ENCODE results near the gene NFIA.
A peak's percentile ranks its signal among the peaks of the same experiment; 100 is the strongest.

The NFIA gene

DNA sequence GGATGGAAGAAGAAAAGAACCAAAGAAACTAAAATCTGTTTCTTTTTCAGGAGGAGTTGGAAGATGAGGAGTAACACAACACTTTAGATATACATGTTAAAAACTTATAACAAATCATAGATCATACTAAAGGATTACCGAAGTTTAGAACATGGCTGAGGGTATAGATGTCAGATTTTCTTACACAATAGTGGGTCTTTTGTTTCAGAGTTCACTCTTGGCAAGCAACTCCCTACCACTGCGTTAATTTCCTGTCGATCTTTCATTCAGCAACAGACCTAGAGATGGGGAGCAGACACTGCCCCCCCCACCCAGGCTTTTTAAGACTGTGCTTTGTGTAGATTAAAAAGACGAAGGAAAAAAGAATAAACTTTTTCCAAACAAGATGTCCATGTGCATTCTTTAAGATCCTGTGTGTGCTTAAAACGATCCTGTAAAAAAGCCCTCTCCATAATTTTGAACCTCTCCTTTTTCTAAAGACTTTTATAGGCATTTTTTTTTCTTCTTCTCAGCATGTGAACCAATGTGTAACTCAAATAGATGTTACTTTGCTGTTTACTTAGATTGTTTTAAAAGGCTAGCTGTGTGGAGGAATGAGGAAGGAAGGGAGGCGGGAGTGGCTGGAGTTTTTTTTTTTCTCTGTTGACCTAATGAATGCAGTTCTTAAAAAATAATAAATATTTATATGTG, 50.4 kb downstream of the NFIA start:
- DNase-seq: no peak

DNA sequence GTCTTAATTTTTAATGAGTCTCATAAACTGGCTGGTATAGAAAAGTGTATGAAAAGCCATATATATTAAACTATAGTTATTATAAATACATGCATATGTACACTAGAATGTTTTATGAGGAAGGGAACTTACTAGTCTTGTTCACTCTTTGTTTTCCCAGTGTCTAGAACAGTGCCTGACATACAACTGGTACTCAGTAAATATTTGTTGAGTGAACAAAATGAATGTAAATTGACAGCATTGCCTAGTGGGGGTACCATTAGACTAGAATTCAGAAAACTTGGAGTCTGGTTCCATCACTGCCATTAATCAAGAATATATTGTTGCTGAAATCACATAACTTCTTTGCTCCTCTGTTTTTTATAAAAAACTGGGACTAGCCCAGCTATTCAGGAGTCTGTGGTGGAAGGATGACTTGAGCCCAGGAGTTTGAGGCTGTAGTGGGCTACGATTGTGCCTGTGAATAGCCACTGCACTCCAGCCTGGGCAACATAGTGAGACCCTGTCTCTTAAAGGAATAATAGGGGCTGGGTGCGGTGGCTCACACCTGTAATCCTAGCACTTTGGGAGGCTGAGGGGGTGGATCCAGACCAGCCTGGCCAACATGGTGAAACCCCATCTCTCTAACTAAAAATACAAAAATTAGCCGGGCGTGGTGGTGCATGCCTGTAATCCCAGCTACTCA, 51.1 kb downstream of the NFIA start:
- DNase-seq: no peak

DNA sequence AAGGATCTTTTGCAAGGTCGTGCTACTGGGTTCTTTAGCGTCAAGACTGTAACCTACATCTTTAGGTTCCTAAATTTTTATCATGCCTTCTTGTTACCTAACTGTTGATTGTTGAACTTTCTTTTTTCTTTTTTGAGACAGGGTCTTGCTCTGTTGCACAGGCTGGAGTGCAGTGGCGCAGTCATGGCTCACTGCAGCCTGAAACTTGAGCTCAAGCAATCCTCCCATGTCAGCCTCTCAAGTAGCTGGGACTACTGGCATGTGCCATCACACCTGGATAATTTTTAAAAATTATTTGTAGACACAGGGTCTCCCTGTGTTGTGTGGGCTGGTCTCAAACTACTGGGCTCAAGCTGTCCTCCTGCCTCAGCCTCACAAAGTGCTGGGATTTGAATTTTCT, 52.9 kb downstream of the NFIA start:
- no peak for DNase-seq

DNA sequence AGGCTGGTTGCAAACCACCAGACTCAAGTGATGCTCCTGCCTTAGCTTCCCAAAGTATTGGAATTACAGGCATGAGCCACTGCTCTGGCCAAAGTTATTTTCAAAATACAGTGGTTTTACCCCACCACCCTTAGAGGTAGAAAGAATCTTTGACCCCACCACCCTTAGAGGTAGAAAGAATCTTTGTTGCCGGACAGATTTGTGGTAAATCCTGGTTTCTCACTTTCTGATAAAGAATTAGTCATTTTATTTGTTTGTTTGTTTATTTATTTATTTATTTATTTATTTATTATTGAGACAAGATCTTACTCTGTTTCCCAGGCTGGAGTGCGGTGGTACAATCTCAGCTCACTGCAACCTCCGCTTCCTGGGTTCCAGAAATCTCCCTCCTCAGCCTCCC, 55.9 kb downstream of the NFIA start:
- no peak for DNase-seq

DNA sequence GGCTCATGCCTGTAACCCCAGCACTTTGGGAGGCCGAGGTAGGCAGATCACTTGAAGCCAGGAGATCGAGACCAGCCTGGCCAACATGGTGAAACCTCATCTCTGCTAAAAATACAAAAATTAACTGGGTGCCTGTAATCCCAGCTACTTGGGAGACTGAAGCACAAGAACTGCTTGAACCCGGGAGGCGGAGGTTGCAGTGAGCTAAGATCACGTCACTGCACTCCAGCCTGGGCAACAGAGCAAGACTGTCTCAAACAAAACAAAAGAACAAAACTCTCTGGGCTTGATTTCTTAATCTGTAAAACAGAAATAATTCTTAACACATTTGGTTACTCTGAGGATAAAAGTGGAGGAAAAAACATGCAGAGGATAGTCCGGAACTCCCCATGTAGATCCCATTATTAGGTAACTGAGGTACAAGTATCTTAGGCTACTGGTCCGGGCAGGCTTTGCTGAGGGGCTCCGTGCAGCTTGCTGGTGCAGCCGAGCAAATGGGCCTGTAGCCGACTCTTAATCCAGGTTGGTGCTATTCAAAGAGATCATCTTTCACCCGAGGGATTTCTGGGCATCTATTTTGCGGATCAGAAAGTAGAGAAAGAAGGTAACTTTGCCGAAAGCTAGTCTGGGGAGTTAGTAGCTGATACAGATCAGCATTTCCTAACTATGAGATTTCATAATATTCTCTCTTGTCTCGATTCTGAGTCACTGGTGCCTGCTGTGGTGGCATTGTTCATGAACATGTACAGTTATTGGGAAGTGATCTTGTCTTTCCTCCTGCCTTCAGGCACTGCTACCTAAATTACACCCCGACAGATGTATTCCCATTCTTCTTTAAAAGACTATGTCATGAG, 56.8 kb downstream of the NFIA start:
- peak in 1 of 2 donors; percentile 16 for DNase-seq

DNA sequence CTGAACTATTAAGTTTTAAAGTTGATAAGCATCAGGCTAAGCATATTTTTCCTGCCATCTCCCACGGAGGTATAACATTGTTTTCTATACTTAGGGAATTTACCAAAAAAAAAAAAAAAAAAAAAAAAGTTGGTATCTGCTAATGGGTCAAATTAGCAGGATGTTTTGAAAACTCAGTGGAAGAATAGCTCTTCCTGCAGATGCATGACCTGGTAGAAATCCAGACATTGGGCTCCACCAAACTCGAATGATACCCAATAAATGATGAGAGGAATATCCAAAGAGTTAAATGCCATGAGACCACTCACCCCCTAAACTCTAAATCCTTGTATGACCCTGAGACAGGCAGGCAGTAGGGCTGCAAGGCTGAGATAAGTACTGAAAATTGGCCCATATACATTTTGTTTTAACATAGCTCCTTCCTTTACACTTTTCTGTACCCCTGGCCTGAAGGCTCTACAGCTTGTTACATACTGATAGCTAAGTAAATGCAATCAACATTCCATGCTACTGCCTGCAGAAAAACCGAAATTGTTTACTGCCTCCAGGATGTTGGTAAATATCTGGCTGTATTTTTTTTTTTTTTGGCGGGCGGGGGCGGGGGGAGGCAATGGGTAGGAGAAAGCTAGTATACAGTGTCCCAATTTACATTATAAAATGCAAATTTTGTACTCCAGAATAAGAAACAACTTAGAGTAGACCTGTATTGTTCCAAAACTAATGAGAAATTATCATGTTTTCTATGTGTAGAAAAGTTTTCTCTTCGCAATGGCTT, 57.6 kb downstream of the NFIA start:
- no peak for DNase-seq

DNA sequence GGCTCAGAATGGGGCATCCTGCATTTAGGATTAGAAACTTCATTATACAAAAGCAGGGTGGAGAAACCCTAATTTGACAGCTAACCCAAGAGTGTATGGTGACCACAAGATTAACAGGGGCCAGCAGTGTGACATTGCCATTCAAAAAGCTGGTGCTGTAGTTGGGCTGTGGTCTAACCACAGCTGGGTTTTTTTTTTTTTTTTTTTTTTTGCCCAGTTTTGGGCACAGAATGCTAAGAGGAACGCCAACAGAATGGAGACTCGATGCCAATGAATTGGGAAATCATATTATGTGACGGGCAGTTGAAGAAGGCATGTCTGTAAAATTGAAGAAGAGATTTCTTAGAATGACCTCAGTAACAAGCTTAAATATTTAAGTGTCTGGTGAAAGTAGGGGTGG, 58.4 kb downstream of the NFIA start:
- DNase-seq: no peak

DNA sequence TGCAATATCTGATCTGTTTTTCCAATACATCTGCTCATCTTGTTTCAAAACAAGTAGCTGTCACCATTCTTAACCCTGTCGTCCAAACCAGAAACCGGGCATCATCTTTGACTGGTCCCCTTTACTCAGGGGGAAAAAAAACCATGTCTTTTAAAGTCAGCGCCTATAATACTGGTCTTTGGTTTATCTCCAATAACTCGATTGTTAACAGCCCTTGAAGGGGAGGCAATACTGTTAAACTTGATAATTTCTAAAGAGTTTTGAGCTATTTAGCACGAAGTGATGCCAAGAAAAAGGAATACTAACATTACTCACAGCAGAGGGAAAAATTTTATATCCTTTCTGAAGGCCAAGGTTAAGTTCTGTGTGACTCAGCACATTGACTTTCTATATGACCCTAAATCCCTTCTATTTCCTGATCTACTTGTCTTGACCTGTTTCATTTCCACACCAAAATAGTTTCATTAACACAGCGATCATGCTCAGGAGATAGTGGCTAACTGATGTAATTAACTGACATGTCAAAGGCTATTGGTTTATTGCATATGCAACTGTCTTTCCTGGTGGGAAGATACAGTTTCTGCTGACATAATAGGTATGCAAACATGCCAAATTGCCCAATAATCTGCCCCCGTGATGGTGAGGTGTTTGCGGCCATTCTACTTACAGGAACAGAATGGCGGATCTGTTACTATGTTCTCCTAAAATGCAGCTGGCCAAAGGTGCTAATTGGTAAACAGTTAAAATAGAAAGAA, 59.1 kb downstream of the NFIA start:
- DNase-seq: no peak

DNA sequence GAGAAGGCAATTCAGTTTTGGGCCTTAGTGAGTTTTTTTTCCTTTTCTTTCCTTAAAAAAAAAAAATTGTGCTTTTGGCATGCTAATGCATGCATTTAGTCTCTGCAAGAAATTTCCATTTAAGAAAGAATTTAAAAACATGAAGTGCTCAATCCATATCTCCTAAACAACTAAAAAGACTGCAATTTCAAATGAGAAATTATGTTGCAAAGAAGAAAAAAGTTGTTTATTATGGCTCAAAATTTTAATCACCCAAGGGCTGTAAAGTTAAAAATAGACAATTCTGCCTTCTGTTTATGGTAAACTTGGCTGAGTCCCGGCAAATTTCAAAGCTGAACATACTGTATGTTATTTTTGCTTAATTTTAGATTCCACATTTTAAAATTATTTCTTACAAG, 59.7 kb downstream of the NFIA start:
- DNase-seq: no peak

DNA sequence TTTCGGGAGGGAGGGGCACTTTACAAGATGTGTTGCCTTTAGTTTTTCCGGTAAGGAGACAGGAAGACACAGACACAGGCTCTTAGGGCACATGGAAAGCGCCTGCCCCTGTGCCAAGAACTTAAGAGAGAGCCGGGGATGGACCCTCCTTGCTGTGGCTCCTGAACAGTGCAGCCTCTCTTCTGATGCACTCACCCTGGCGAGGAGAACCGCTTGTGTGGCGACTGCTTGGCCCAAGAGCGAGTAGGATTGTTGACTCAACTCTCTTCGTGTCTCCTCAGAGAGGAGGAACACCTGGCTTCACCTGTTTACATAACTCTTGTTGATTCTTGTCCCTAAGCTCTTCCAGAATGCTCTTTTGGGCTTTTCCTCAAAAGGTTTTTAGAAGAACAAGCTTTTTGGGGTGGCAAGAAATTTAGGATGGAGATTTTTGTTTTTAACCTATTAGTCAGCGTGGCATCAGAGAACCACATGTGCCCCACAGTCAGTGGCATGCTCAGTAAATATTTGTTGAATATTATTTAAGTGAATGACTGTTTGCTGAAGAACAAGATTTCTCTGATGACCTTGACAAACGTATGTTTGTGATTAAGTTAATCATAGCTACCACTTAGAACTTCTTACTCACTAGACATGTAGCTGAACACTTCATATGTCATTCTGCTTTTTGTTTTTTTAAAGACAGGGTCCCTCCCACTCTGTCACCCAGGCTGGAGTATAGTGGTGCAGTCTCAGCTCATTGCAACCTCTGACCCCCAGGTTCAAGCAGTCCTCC, 60.6 kb downstream of the NFIA start:
- no peak for DNase-seq

DNA sequence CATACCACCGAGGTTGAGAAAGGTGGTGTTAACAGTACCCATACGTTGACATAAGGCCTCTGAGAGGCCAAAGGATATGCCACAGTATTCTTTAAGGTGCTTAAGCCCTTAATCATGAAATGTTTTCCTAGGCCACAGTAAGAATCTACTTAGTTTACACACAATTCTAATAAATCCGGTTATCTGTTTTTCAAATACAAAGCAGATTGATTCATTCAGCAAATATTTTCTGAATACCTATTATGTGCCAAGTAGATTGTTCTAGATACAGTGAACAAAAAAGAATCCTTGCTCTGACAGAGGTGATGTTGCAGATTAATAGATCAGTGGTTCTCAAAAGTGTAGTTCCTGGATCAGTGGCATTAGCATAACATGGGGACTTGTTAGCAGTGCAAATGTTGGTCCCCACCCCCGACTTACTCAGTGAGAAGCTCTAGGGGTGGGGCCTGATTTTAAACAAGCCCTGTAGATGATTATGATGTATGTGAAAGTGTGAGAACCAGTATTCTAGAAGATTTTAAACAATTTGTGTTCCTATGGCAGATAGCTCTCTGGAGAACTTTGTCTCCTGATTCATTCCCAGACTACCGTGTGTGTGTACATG, 61.6 kb downstream of the NFIA start:
- DNase-seq: no peak

DNA sequence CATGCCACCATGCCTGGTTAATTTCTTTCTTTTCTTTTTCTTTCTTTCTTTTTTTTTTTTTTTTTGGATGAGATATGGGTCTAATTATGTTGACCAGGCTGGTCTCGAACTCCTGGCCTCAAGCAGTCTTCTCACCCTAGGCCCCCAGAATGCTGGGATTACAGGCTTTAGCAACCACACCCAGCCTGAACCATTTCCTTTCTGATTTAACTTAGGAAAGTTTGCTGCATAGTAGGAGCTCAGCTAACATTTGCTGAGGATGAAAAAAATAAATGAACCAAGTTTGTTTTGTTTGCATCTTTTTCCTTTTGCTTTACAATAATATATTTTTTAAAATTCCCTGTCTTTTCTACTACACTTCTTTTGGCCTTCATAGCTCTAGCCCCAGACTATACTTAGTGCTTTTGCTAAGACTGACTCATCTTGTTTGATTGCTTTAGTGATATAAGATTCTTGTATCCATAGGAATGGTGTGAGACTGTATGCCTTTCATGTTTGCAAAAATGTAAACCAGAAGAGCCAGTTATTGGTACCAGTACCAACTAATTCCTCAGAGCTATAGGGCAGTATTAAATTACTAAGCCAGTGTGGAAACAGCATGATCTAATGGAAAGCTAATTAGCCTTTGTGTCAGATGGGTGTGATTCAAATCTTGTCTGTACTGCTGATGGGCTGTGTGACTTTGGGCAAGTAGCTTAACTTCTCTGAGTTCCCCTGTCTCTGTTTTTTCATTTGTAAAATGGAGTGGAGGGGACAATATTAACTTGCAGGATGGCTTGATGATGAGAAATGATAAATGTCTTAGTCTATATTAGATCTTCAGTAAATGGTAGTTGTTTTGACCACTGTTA, 66.9 kb downstream of the NFIA start:
- no peak for DNase-seq

DNA sequence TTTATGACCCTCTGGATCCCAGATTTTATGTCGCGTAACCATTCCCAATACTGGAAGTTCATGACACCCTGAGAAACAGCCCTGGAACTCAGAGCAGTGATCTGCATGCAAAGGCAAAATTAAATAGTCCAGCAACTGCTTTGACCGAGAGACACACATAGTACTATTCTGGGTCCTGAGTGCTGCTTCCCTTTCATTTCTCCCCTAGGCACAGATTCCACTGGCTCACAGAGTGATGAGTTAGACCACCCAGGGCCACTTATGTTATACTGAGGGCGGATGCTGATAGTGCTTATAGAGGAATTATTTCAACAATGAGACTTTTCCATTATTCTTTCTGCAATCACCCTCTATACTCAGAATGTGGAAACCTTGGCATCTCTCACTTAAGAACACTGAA, 69.2 kb downstream of the NFIA start:
- DNase-seq: no peak

DNA sequence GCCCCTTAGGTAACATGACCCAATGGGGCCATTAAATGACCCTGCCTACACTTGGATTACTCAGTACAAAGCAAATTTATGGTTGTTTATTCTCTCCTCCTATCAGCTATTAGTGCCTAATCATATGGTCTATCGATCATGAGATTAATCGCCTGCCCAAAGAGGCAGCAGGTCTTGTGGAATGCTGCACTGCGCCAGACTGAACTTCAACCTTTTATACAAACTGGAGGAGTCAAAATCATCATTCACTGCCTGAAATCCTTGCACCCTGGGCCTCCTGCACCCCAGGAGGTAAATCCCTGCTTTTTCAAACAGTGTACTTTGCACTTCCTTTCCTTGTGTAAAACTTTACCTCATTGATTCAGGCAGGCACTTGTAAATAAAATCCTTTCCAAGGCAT, 69.7 kb downstream of the NFIA start:
- DNase-seq: no peak

DNA sequence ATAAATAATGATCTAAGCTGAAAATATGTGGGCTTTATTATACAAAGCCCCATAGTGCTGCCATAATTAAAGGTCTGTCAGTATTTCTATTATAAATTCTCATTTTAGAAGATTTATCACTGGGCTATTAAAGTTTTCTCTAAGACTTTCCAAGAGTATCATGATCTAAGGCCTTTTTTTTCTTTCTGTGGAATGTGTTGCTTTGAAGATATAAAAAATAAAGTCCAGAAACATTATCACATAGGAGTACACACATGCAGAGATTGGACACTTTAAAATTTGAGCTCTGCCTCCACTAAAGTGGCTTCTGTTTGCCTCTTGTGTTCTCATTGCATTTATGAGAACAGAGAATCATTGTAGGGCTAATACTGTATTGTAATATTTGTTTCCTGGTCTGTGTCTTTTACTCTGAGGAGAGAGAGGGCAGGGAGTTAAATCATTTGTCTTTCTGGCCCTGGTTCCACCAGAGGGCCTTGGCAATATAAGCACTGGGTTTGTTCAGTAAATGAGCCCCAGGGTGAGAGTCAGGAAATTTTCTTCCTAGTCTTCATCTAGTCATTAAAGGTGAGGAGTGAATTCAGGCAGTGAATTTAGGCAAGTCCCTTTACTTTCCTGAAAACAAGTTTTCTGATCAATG, 70.2 kb downstream of the NFIA start:
- no peak for DNase-seq

DNA sequence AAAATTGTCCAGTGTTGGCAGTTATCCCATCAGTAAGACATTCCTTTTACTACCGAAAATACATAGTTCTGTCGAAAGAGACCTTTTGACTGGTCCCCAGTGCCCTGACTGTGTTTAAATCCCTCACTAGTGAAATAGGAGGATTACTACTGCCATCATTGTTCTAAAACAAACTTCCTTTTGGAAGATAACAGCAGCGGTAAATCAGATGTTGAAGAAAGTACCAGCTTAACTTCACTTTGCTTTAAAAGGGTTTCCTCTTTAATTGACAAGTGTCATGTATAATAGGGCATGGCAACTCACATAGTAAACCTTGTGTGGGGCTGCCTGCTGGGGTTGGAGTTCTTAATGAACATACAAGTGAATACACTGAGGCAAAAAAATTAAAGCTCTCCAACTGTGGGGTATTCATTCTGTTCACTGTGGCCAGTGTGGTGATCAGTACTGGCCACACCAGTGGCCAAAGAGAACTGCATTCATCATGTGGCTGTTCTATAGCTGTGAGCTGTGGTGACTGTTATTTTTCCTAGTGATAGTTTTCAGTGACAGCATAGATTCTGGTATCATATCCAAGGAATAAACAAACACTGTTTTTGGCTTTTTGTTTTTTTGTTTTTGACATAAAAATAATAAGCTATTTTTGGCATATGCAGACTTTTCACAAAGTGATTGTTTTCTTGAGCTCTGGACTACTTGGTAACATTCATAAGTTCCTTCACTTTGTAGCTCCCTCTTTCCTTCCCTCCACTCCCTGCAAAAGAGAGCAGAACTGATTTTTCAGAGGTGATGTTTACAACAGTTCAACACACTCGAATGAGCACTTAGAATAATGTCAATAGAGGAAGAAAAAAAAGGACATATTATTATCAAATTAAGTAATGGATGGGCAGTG, 74.5 kb downstream of the NFIA start:
- no peak for DNase-seq

DNA sequence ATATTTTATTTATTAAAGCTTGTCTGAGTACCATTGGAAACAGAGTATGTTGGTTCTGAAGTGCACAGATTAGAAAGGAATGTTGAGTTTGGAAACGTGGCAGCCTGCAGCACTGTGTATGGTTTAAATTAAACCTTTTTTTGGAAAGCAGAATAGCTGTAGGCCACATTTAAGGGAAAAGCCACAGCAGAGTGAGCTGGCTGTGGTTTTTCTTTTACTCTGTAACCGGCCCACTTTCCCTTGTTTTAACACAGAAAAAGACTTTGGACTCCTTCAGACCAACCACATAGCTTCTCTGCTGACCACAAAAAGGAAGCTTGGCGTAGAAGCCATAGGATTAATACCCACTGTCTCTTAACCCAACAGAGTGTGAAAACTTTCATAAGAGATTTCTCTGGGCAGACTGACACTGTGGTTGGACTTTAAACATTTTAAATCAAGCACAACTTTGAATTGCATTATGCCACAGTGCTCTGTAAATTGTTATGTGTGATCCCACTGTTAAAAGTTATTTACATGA, 75.2 kb downstream of the NFIA start:
- DNase-seq: peak in 1 of 2 donors; percentile 9

DNA sequence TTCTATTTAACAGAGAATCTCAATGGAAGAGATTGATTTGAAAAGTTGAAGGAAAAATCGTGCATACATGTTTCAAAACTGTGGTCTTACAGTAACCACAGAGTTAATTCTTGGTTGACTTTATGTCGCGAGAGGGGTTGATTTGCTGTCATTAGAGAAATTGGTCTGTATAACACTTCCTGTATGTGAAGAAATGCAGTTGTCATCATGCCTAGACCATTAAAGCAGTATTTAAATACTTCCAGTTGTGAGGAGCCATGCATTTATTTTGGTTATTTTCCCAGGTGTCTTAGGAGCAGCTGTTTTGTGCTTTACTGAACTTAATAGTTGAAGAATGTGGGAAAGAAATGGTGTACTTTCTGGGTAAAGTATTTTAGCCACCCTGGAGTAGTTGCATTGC, 76.2 kb downstream of the NFIA start:
- DNase-seq: no peak
